GM18511 (cell line): Measurements from ENCODE around the gene CCR7.
"Not testable (repeated sequence)": the region's sequence is repeated elsewhere in the genome, so short reads cannot be mapped to it uniquely, and the experiment has no call there.

Experiments used
- ATAC-seq: cut with Tn5 transposase; IDR thresholded peaks from one replicate; pipeline ENCODE4 v1.9.1; 2021; ENCODE audit warnings: mild to moderate bottlenecking, moderate library complexity; ENCODE audit not compliant: unreplicated experiment

Gene CCR7

DNA sequence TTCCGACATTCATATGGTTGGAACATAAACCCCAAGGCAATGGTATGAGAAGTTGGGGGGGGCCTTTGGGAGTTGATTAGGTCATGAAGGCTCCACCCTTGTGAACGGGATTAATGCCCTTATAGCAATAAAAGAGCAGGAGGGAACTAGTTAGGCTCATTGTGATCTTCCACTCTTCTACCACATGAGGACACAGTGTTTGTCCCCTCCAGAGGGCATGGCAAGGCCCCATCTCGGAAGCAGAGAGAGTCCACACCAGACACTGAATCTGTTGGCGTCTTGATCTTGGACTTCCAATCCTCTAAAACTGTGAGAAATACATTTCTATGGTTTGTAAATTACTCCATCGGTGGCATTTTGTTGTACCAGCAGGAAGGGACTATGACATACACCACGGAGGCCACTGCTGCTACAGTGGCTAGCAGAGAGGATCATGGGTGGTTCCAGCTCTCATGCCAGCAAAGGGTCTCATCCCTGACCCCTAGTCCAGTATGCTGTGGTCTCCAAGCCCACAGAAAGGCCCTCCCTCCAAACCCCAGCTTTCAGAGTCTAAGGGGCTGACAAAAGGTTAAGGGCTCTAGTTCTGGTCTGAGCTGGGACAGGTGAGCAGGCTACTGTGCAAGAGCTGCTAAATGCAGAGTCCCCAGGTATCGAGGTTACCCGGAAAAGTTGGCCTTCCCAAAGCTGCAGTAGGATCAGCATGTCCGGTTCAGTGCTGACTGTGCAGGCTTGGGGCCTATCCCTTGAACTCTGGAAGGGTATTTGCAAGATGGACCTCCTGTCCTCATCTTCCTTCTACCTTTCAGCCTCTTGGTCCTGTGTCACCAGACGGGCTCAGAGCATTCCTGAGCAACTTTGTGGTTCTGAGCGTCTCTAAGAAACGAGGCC, 12.2 kb downstream of the CCR7 start:
- no peak for ATAC-seq

DNA sequence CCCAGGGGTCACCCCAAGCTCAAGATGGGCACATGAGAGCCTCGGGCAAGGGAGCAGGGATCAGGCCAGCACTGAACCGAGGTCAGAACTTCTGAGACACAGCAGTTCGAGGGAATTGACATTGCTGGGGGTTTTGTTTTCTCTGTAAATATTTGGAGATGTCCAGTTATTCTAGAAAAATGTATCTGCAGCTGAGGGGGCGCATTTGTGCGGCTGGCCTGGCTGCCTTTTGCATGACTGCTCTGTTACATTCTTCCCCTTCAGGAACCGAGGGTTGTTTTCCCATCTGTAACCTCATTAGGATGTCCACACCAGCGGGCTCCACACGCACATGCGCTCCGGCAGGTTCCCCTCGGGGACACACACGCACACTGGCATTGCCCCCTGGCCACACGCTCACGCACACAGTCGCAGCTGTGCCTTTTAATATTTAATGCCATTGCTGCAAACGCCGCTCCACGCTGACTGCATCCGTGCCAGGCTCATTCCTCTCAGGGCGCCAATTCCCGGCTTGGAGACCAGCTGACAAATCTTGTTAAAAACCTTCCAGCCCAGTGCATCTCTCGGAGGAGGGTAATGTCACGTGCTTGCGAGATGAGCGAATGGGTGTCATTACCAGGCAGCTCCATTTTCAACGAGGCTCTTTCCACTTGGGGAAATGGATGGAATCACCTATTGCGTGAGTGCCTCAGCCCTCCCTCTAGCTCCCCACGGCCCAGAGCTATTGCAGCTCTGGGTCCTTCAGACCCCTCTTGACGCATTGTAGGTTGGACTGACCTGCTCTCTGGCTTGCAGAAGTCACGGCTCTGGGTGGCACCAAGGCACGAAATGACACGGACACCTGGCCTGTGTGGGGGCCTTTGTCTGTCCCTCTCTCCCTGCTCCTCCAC, 13.1 kb downstream of the CCR7 start:
- no peak for ATAC-seq

DNA sequence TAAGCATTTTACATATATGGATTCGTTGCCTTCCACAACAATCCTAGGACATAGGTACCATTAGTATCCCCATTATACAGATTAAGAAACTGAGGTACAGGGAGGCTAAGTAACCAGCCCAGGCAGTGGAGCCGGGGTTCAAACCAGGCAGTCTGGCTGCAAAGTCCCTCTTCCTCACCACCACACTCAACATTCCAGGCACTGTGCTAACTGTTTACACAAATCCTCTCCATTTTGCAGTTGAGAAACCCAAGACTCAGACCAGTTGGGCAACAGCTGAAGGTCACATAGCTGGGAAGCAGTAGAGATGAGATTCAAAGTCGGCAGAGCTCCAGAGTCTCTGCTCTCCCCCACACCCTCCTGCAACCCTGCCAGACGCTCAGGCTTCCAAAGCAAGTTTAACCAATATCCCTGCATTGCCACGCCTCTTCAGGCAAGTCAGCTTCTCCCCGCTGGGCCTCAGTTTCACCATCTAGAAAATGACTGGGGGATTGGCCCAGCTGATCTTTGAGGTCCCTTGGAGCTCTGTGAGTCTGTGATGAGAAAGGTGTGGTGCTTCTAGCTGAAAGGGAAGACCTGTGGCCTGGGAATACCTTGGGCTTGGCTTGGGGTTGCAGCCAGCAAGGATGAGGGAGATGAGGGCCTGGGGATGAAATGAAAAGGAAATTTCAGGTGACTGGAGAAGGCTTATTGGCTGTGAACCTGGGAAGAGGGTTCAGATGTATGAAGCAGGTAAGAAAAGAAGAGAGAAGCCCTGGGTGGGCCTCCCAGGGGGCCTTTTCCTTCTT, 14.0 kb downstream of the CCR7 start:
- ATAC-seq: no peak

DNA sequence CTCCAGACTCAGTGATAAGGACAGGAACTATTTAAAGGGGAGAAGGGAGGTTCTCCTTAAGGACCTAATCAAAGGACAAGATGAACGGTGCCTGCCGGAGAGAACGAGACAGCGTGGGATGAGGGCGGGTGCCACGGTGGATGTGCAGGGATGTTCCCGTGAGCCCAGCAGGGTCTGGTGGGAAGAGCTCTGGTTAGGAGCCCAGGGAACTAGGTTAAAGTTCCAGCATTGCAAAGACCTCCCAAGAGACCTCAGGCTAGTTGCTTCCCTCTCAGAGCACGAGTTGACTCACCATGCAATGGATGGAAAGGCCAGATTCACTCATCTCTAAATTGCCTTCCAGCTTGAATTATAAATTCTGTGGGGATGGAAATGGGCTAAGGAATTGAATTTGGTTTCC, 14.7 kb downstream of the CCR7 start:
- no peak for ATAC-seq

- ATAC-seq: no peak
Measured at GRCh38 chr17:40548982-40549685, 16.1 kb downstream of the CCR7 start.

GRCh38 chr17:40548491-40548981, 16.7 kb downstream of the CCR7 start:
- ATAC-seq: no peak

GRCh38 chr17:40547785-40548478, 17.3 kb downstream of the CCR7 start:
- no peak for ATAC-seq

DNA sequence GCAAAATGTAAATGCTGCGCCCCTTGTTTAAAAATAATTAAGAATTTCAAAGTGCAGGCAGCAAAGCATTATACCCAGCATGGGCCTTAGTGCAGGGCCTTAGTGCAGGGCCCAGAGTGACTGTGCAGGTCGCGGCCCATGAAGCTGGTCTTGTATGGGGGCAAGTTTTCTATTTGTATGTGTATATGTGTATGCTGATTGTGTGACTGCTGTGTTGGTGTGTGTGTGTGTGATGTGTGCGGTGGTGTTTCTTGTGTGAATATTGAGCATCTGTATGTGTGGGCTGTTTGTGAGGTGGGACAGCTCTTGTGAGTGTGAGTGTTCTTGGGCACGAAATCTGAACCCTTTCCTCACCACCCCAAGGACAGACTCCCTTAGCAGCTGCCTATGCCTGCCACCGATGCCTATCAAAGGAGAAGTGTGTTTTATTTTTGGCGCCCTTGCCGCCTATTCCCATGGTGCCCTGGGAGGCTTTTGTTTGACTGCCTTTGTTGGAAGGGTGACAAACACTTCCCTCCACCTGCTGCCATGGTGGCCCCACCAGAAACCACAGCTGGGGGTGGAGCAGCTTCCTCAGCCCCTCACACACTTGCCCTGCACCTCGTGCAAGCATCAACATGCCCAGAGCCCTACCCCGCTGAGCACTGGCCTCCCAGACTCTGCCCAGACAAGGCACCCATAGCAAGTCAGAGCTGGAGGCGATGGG, 18.0 kb downstream of the CCR7 start:
- ATAC-seq: no peak

GRCh38 chr17:40546497-40546896, 18.8 kb downstream of the CCR7 start:
- ATAC-seq: not testable (repeated sequence)

DNA sequence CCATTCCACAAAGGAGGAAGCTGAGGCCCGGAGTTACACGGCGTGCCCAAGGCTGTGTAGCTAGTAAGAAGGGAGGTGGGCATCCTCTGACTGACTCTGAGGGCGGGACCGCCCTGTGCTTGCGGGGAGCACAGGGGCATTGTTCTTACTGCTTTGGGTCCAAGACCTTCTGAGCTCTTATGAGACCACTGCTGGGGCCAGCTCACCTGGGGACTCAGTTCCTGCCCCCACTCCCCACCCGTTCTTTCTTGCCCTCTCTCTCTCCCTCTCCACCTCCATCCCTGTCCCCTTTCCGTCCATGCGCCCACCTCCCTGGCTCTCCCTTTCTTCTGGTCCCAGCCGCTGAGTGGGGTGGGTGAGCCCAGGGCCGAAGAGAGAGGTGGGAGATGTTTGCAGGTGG, 19.6 kb downstream of the CCR7 start:
- ATAC-seq: no peak

GRCh38 chr17:40542558-40543411, 22.5 kb downstream of the CCR7 start:
- ATAC-seq: peak; percentile 67

GRCh38 chr17:40541873-40542557, 23.3 kb downstream of the CCR7 start:
- ATAC-seq: no peak

DNA sequence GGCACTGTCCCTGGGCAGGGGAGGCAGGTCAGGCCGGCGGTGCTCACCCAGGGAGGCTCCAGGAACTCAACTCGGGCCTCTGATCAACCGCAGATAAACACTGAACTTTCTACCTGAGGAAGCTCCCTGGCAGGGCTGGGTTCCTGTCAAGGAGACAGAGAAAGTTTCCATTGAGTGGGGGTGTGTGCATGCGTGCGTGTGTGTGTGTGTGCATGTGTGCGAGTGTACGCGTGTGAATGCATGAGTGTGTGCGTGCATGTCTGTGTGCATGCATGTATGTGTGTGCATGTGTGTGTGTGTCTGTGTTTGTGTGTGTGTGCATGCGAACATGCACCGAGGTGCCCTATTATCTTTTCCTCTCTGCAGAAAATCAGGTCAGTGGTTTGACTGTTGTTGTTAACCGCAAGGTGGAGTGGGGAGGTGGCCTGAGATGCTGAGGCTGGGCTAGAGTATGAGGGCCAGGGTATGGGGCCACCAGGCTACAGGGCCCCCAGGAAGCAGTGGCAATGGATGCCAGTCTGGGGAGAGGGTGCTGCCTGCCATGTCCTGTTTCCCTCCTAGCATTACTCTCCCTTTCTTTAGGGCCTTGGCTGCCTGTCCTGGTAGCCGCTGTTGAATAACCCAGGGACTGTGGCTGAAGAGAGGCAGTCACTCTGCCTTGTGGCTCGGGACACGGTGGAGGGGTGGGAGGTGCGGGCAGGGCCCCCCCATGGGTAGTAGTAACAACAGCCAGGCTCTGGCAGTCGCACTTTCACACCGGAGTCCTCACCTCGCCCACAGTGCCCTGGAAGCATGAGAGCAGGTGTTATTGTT, 24.0 kb downstream of the CCR7 start:
- no peak for ATAC-seq

GRCh38 chr17:40540448-40540847, 24.8 kb downstream of the CCR7 start:
- no peak for ATAC-seq

DNA sequence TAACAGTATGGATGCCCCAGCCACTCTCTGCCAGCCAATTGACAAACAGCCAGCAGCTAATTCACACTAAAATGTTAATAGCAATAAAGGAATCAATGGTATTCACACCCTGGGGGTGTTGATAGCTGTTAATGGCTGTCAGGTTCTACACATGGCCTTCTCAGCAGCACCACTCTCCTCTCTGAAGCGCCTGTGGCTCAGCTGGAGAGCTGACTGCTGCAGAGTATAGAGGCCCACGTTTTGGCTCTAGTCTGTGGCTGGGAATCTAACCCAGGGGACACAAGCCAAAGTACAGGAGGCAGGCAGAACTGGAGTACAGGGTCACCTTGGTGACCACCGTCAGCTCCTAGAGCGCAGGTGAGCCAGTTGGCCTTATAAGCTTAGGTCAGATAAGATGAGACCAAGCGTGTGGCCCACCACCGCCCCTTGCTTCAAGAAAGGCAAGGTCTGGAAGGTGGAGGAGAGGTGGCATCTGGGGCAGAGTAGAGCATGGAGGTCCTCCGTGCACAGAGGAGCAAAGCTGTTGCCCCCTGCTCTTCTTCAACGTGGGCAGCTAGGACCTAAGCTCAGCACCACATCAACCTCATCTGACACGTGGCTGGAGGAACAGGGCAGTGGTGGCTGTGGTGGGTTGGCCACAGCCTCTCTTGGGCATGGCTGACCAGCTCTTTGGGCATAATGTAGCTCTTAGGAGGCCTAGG, 25.4 kb downstream of the CCR7 start:
- ATAC-seq: no peak
